ENCODE results near the gene LRRC4B. TPM values are rescaled to one million over a fixed set of nuclear protein-coding genes. Genes with fewer than 3 reads are reported as not detected.
A peak's percentile ranks its signal among the peaks of the same experiment; 100 is the strongest.

The LRRC4B gene
- total and polyA plus RNA-seq, 2 donors from 2014 or later: 1.2 to 2.6 TPM

- FAIRE-seq: no peak
- peak in 1 of 5 donors; percentile 51 for DNase-seq
- Histone ChIP-seq H3K4me3 (ENCODE audit: low read length in 3 of 3) (no peak overlapping the region), H3K36me3 (ENCODE audit: control insufficient read depth in 2 of 3, insufficient read depth in 3 of 3, low read length in 3 of 3) (no peaks in the 10 kb centered on the region), H3K9me3 (ENCODE audit: control insufficient read depth in 2 of 3, insufficient read depth in 1 of 3, low read length in 3 of 3) (no peaks in the 10 kb centered on the region), H3K27me3 (ENCODE audit: control insufficient read depth, insufficient read depth, low read length) (no peaks in the 10 kb centered on the region), H3K9ac (ENCODE audit: low read length in 3 of 3) (no peak overlapping the region), H3K27ac (ENCODE audit: low read depth in 2 of 2, low read length in 2 of 2) (no peak overlapping the region), H3K4me1 (ENCODE audit: control insufficient read depth in 2 of 3, insufficient read depth in 2 of 3, low read depth in 1 of 3, low read length in 3 of 3) (peaks cover 0 to 2% (median 0%) of the 10 kb centered on the region in 3 donors)
- intact Hi-C loops (cut with DNase I): no loop called here
- TF ChIP-seq CTCF (IDR thresholded peaks at IDR 0.05; ENCODE audit: borderline replicate concordance, extremely low read depth, insufficient read depth): no peak
These were observed 51.8 kb downstream of the LRRC4B start for GRCh38 chr19:50516456-50516855.

- no peaks in the 10 kb centered on the region for H3K36me3 ChIP-seq (ENCODE audit: control insufficient read depth in 2 of 3, insufficient read depth in 3 of 3, low read length in 3 of 3)
- no peaks in the 10 kb centered on the region for H3K9me3 ChIP-seq (ENCODE audit: control insufficient read depth in 2 of 3, insufficient read depth in 1 of 3, low read length in 3 of 3)
- FAIRE-seq (no peak), DNase-seq (peak in 1 of 5 donors; percentile 57)
- no peaks in the 10 kb centered on the region for H3K27me3 ChIP-seq (ENCODE audit: control insufficient read depth, insufficient read depth, low read length)
- no peak for TF ChIP-seq CTCF (IDR thresholded peaks at IDR 0.05; ENCODE audit: borderline replicate concordance, extremely low read depth, insufficient read depth)
- no peak overlapping the region for H3K9ac ChIP-seq (ENCODE audit: low read length in 3 of 3)
- no peak overlapping the region for H3K27ac ChIP-seq (ENCODE audit: low read depth in 2 of 2, low read length in 2 of 2)
- H3K4me1 ChIP-seq (ENCODE audit: control insufficient read depth in 2 of 3, insufficient read depth in 2 of 3, low read depth in 1 of 3, low read length in 3 of 3): peaks cover 0 to 8% (median 4%) of the 10 kb centered on the region in 3 donors
- H3K4me3 ChIP-seq (ENCODE audit: low read length in 3 of 3): no peak overlapping the region
- intact Hi-C loops (cut with DNase I): no loop called here
These were observed 53.1 kb downstream of the LRRC4B start for GRCh38 chr19:50515168-50515561.

GRCh38 chr19:50514346-50515167 is 53.7 kb downstream of the LRRC4B start:
- Histone ChIP-seq H3K4me1 (ENCODE audit: control insufficient read depth in 2 of 3, insufficient read depth in 2 of 3, low read depth in 1 of 3, low read length in 3 of 3) (peaks cover 0 to 9% (median 6%) of the 10 kb centered on the region in 3 donors), H3K27me3 (ENCODE audit: control insufficient read depth, insufficient read depth, low read length) (no peaks in the 10 kb centered on the region), H3K36me3 (ENCODE audit: control insufficient read depth in 2 of 3, insufficient read depth in 3 of 3, low read length in 3 of 3) (no peaks in the 10 kb centered on the region), H3K9me3 (ENCODE audit: control insufficient read depth in 2 of 3, insufficient read depth in 1 of 3, low read length in 3 of 3) (no peaks in the 10 kb centered on the region), H3K9ac (ENCODE audit: low read length in 3 of 3) (no peak overlapping the region), H3K27ac (ENCODE audit: low read depth in 2 of 2, low read length in 2 of 2) (no peak overlapping the region), H3K4me3 (ENCODE audit: low read length in 3 of 3) (no peak overlapping the region)
- TF ChIP-seq CTCF (IDR thresholded peaks at IDR 0.05; ENCODE audit: borderline replicate concordance, extremely low read depth, insufficient read depth): no peak
- intact Hi-C loops (cut with DNase I): no loop called here
- FAIRE-seq (no peak), DNase-seq (peak in 2 of 5 donors; percentile 69 to 71)
